Esophagus squamous epithelium (tissue), 5 donors: ENCODE data around the gene TRPM1. TPM values are rescaled to one million over a fixed set of nuclear protein-coding genes. Genes with fewer than 3 reads are reported as not detected.

Experiments used
- DNase-seq: peaks from one replicate; lab custom pipeline; 2025; lab: John Stamatoyannopoulos, UW
- H3K27ac ChIP-seq, 4 donors: fragments of 200-600 bp; sonication (generic); one replicate each; pipeline ENCODE4 v1.5.1; 2016 to 2019; ENCODE audit warnings: mild to moderate bottlenecking in 1 of 4
- H3K27me3 ChIP-seq, 4 donors: fragments of 200-600 bp; sonication (generic); 1 replicate in 3 of 4; 2 replicates in 1 of 4; pipeline versions ENCODE4 v1.5.1 to v1.6.0; 2017 to 2021; ENCODE audit warnings: antibody characterized with exemption in 1 of 4
- H3K36me3 ChIP-seq, 3 donors: fragments of 200-600 bp; sonication (generic); one replicate each; pipeline ENCODE4 v1.5.1; 2016 to 2019
- H3K4me1 ChIP-seq, 3 donors: fragments of 200-600 bp; sonication (generic); one replicate each; pipeline ENCODE4 v1.5.1; 2017 to 2019
- H3K4me3 ChIP-seq, 4 donors: fragments of 200-600 bp; sonication (generic); 1 replicate in 3 of 4; 2 replicates in 1 of 4; pipeline ENCODE4 v1.5.1; 2016 to 2019; ENCODE audit warnings: mild to moderate bottlenecking in 2 of 4, moderate library complexity in 1 of 4
- H3K9me3 ChIP-seq, 3 donors: fragments of 200-600 bp; sonication (generic); one replicate each; pipeline ENCODE4 v1.5.1; 2016 to 2019
- POLR2A ChIP-seq, 4 donors: fragments of 450-650 bp; IDR thresholded peaks; one replicate each; pipeline ENCODE4 v1.6.1; 2017; ENCODE audit warnings: antibody characterized with exemption in 4 of 4, mild to moderate bottlenecking in 4 of 4, moderate library complexity in 3 of 4
- WGBS, 2 donors: methylation state at CpG; one replicate each; pipeline ENCODE4 v1.1.5; 2018; 5-methylcytosine and 5-hydroxymethylcytosine counted together
- intact Hi-C: fragments of 100-400 bp; cut with DNase I; formaldehyde crosslinking; loops from one replicate; pipeline ENCODE4 v1.15.0; 2022
- total RNA-seq, 4 donors: library from RNA; depleted of rRNA; stranded (reverse); fragments of >200 nt; gene quantifications; one replicate each; pipeline ENCODE4 v1.1.0, GENCODE V29; 2016
- TF ChIP-seq, protein P1 (sequence below), 6 experiments: fragments of 450-650 bp in 4 of 6; fragments of 200-600 bp in 2 of 6; sonication (generic) in 2 of 6; IDR thresholded peaks; one replicate each; pipeline ENCODE4 v1.5.1; 2016 to 2019; ENCODE audit warnings: antibody characterized with exemption in 6 of 6, mild to moderate bottlenecking in 4 of 6, moderate library complexity in 4 of 6
- donor health status: DM: yes; HTN: yes; CAD: no.

TRPM1 gene
- total RNA-seq, 4 donors from 2014 or later: not detected

GRCh38 chr15:31084176-31084575 lies 17.3 kb downstream of the TRPM1 start:
- DNase-seq: no peak
- intact Hi-C loops: no loop called here
- Histone ChIP-seq H3K36me3 (no peaks in the 10 kb centered on the region), H3K9me3 (no peaks in the 10 kb centered on the region), H3K27ac (peak overlapping the region in 3 of 4 donors; percentile 75 to 85 (median 81)), H3K27me3 (peaks cover 0 to 5% (median 0%) of the 10 kb centered on the region in 4 donors), H3K4me1 (peaks cover 26 to 80% (median 32%) of the 10 kb centered on the region in 3 donors), H3K4me3 (no peak overlapping the region)
- 61 to 66% methylated on average over 6 of the region's 6 CpGs for WGBS, 2 donors
- no peak for TF ChIP-seq POLR2A (IDR thresholded peaks at IDR 0.05)
- TF ChIP-seq, protein P1, sequence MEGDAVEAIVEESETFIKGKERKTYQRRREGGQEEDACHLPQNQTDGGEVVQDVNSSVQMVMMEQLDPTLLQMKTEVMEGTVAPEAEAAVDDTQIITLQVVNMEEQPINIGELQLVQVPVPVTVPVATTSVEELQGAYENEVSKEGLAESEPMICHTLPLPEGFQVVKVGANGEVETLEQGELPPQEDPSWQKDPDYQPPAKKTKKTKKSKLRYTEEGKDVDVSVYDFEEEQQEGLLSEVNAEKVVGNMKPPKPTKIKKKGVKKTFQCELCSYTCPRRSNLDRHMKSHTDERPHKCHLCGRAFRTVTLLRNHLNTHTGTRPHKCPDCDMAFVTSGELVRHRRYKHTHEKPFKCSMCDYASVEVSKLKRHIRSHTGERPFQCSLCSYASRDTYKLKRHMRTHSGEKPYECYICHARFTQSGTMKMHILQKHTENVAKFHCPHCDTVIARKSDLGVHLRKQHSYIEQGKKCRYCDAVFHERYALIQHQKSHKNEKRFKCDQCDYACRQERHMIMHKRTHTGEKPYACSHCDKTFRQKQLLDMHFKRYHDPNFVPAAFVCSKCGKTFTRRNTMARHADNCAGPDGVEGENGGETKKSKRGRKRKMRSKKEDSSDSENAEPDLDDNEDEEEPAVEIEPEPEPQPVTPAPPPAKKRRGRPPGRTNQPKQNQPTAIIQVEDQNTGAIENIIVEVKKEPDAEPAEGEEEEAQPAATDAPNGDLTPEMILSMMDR (IDR thresholded peaks at IDR 0.05): no peak

- peaks cover 0 to 5% (median 0%) of the 10 kb centered on the region in 4 donors for H3K27me3 ChIP-seq
- no peak overlapping the region for H3K4me3 ChIP-seq
- DNase-seq: no peak
- H3K9me3 ChIP-seq: no peaks in the 10 kb centered on the region
- peaks cover 26 to 86% (median 32%) of the 10 kb centered on the region in 3 donors for H3K4me1 ChIP-seq
- intact Hi-C loops: no loop called here
- WGBS, 2 donors: 20 to 30% methylated on average over 2 to 5 of the region's 6 CpGs
- no peaks in the 10 kb centered on the region for H3K36me3 ChIP-seq
- TF ChIP-seq, protein P1 (IDR thresholded peaks at IDR 0.05): no peak
- no peak for TF ChIP-seq POLR2A (IDR thresholded peaks at IDR 0.05)
- peak overlapping the region; percentile 61 to 85 (median 78) for H3K27ac ChIP-seq
Observed at GRCh38 chr15:31083370-31083780, 18.1 kb downstream of the TRPM1 start.

DNA sequence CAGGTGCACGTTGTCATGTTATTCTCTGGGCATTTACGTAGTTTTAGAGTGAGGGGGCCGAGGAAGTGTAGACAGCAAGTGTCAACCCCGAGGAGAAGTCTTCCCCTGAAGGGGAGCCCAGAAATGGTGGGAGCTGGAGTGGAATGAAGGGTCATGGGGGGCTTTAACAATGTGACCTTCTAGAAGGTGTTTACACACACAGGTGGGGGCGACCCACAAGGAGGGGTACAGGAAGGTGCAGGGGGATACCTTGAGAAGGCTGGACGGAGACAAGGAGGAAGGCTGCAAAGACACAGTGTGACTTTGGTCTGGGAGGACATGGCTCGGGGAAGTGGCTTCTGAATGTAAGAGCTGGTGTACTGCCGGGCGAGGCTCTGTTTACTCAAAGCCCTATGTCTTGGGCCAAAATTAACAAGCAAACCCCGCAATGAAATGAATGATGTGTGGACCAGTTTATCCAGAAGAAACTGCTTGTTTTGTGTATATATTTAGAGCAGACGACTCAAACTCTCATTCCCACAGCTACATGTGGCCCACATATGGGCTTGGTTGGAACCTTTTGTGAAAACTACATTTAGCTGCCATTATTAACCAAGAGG lies 18.7 kb downstream of the TRPM1 start:
- intact Hi-C loops: no loop called here
- Histone ChIP-seq H3K4me3 (no peak overlapping the region), H3K27ac (peak overlapping the region; percentile 61 to 85 (median 78)), H3K4me1 (peaks cover 26 to 90% (median 32%) of the 10 kb centered on the region in 3 donors), H3K27me3 (peaks cover 0 to 5% (median 0%) of the 10 kb centered on the region in 4 donors), H3K36me3 (no peaks in the 10 kb centered on the region), H3K9me3 (no peaks in the 10 kb centered on the region)
- WGBS, 2 donors: 54 to 56% methylated on average over 11 of the region's 11 CpGs
- TF ChIP-seq, protein P1 (IDR thresholded peaks at IDR 0.05): no peak
- TF ChIP-seq POLR2A (IDR thresholded peaks at IDR 0.05): no peak
- no peak for DNase-seq

GRCh38 chr15:31081588-31082250 lies 19.8 kb downstream of the TRPM1 start:
- Histone ChIP-seq H3K4me3 (no peak overlapping the region), H3K36me3 (no peaks in the 10 kb centered on the region), H3K27ac (peak overlapping the region; percentile 49 to 85 (median 78)), H3K4me1 (peaks cover 26 to 90% (median 32%) of the 10 kb centered on the region in 3 donors), H3K27me3 (peaks cover 0 to 5% (median 0%) of the 10 kb centered on the region in 4 donors), H3K9me3 (no peaks in the 10 kb centered on the region)
- TF ChIP-seq, protein P1 (IDR thresholded peaks at IDR 0.05): peak in 1 of 6 experiments; percentile 6
- no peak for TF ChIP-seq POLR2A (IDR thresholded peaks at IDR 0.05)
- no peak for DNase-seq
- 44 to 76% methylated on average over 5 to 6 of the region's 6 CpGs for WGBS, 2 donors
- intact Hi-C loops: no loop called here

- Histone ChIP-seq H3K4me3 (peak overlapping the region in 2 of 4 donors; percentile 11 to 38), H3K27ac (peak overlapping the region; percentile 49 to 85 (median 78)), H3K27me3 (peaks cover 0 to 5% (median 0%) of the 10 kb centered on the region in 4 donors), H3K4me1 (peaks cover 26 to 83% (median 28%) of the 10 kb centered on the region in 3 donors), H3K36me3 (no peaks in the 10 kb centered on the region), H3K9me3 (no peaks in the 10 kb centered on the region)
- intact Hi-C loops: no loop called here
- no peak for DNase-seq
- TF ChIP-seq POLR2A (IDR thresholded peaks at IDR 0.05): no peak
- TF ChIP-seq, protein P1 (IDR thresholded peaks at IDR 0.05): no peak
- WGBS, 2 donors: 24 to 27% methylated on average over 2 to 7 of the region's 11 CpGs
Observed at GRCh38 chr15:31081056-31081455, 20.5 kb downstream of the TRPM1 start.
